ENCODE measurements around the gene VPS50. TPM values are rescaled to one million over a fixed set of nuclear protein-coding genes. Genes with fewer than 3 reads are reported as not detected.
"Not testable (repeated sequence)": the region's sequence is repeated elsewhere in the genome, so short reads cannot be mapped to it uniquely, and the experiment has no call there.

Gene VPS50
- total and polyA plus RNA-seq, 9 donors, result 7.7 to 28.6 (median 23.0) TPM

- H3K27ac ChIP-seq, result no peak overlapping the region
- no peak for TF ChIP-seq POLR2A (IDR thresholded peaks at IDR 0.05)
- TF ChIP-seq EP300 (IDR thresholded peaks at IDR 0.05), result no peak
- no peak for TF ChIP-seq CTCF (IDR thresholded peaks at IDR 0.05)
- no peaks in the 10 kb centered on the region for H3K4me1 ChIP-seq (ENCODE audit: insufficient read depth)
- H3K4me3 ChIP-seq, result no peak overlapping the region
- peaks cover 0 to 3% of the 10 kb centered on the region in 2 donors for H3K9me3 ChIP-seq
- WGBS, 3 donors, result 52 to 66% (median 62%) methylated on average over 2 of the region's 2 CpGs
- H3K36me3 ChIP-seq, result no peaks in the 10 kb centered on the region
- intact Hi-C loops (cut with DNase I), result no loop called here
- DNase-seq, result no peak
- no peaks in the 10 kb centered on the region for H3K27me3 ChIP-seq
Measured at GRCh38 chr7:93337052-93337451, 104.9 kb downstream of the VPS50 start.

- intact Hi-C loops (cut with DNase I); H3K4me1 ChIP-seq (ENCODE audit: insufficient read depth): not testable (repeated sequence)
Measured at GRCh38 chr7:93342178-93342577, 110.0 kb downstream of the VPS50 start.

GRCh38 chr7:93350338-93350737, 118.2 kb downstream of the VPS50 start:
- Histone ChIP-seq H3K4me3 (no peak overlapping the region), H3K27me3 (no peaks in the 10 kb centered on the region), H3K36me3 (no peaks in the 10 kb centered on the region), H3K9me3 (no peaks in the 10 kb centered on the region), H3K27ac (no peak overlapping the region), H3K4me1 (ENCODE audit: insufficient read depth) (no peaks in the 10 kb centered on the region)
- 95 to 97% (median 96%) methylated on average over 2 of the region's 2 CpGs for WGBS, 3 donors
- no peak for DNase-seq
- intact Hi-C loops (cut with DNase I), result no loop called here
- TF ChIP-seq POLR2A (IDR thresholded peaks at IDR 0.05) (no peak), EP300 (IDR thresholded peaks at IDR 0.05) (no peak), CTCF (IDR thresholded peaks at IDR 0.05) (no peak)

More at GRCh38 chr7:93342178-93342577, 110.0 kb downstream of the VPS50 start:
- H3K4me3 ChIP-seq, H3K9me3 ChIP-seq, H3K27ac ChIP-seq, DNase-seq, H3K36me3 ChIP-seq, H3K27me3 ChIP-seq: not testable (repeated sequence)
- 95 to 98% (median 98%) methylated on average over 12 to 13 of the region's 13 CpGs for WGBS, 3 donors

- Histone ChIP-seq H3K9me3 (no peaks in the 10 kb centered on the region), H3K4me3 (no peak overlapping the region), H3K36me3 (no peaks in the 10 kb centered on the region), H3K27me3 (no peaks in the 10 kb centered on the region), H3K27ac (no peak overlapping the region), H3K4me1 (ENCODE audit: insufficient read depth) (no peaks in the 10 kb centered on the region)
- no peak for TF ChIP-seq POLR2A (IDR thresholded peaks at IDR 0.05)
- TF ChIP-seq EP300 (IDR thresholded peaks at IDR 0.05), result no peak
- TF ChIP-seq CTCF (IDR thresholded peaks at IDR 0.05), result no peak
- WGBS, 3 donors, result 89 to 94% (median 90%) methylated on average over 2 of the region's 2 CpGs
- intact Hi-C loops (cut with DNase I), result no loop called here
- DNase-seq, result no peak
Measured at GRCh38 chr7:93352881-93353280, 120.7 kb downstream of the VPS50 start.

GRCh38 chr7:93354815-93355214, 122.6 kb downstream of the VPS50 start:
- no peaks in the 10 kb centered on the region for H3K4me1 ChIP-seq (ENCODE audit: insufficient read depth)
- no peak for DNase-seq
- H3K27me3 ChIP-seq, result no peaks in the 10 kb centered on the region
- no peaks in the 10 kb centered on the region for H3K36me3 ChIP-seq
- 90 to 95% (median 92%) methylated on average over 4 of the region's 4 CpGs for WGBS, 3 donors
- no peaks in the 10 kb centered on the region for H3K9me3 ChIP-seq
- H3K4me3 ChIP-seq, result no peak overlapping the region
- TF ChIP-seq POLR2A (IDR thresholded peaks at IDR 0.05) (no peak), CTCF (IDR thresholded peaks at IDR 0.05) (no peak), EP300 (IDR thresholded peaks at IDR 0.05) (no peak)
- intact Hi-C loops (cut with DNase I), result no loop called here
- no peak overlapping the region for H3K27ac ChIP-seq
